HFF-Myc (cell line): ENCODE data around the gene FOXO3.

Experiments
- DNase-seq: peaks from one replicate; pipeline ENCODE4 v3.0.0-alpha.2; 2011; ENCODE audit warnings: low read depth; ENCODE audit errors: extremely low read depth
- H3K4me3 ChIP-seq: replicated peaks from 2 replicates; pipeline ENCODE4 v1.5.1; 2011; ENCODE audit warnings: low read depth, mild to moderate bottlenecking, control low read depth, low read length
- CTCF ChIP-seq: IDR thresholded peaks from 2 replicates; pipeline ENCODE4 v1.5.1; 2012; ENCODE audit warnings: mild to moderate bottlenecking, low read depth, low read length, control low read depth; ENCODE audit errors: missing control alignments

The FOXO3 gene

GRCh38 chr6:108561742-108562502 is 1.2 kb downstream of the FOXO3 start:
- peak overlapping the region; percentile 85 for H3K4me3 ChIP-seq
- no peak for DNase-seq
- no peak for TF ChIP-seq CTCF

- peak overlapping the region; percentile 85 for H3K4me3 ChIP-seq
- no peak for DNase-seq
These were observed 1.8 kb downstream of the FOXO3 start for GRCh38 chr6:108562503-108562993.

GRCh38 chr6:108563292-108563691 is 2.6 kb downstream of the FOXO3 start:
- no peak for DNase-seq
- TF ChIP-seq CTCF, result no peak
- peak overlapping the region; percentile 85 for H3K4me3 ChIP-seq

More at GRCh38 chr6:108562503-108562993, 1.8 kb downstream of the FOXO3 start:
- no peak for TF ChIP-seq CTCF

GRCh38 chr6:108564178-108564577 is 3.5 kb downstream of the FOXO3 start:
- H3K4me3 ChIP-seq, result peak overlapping the region; percentile 85; the same call in 1 of the 2 replicates
- DNase-seq, result no peak
- TF ChIP-seq CTCF, result no peak

- no peak for TF ChIP-seq CTCF
- H3K4me3 ChIP-seq, result peak overlapping the region; percentile 14
- no peak for DNase-seq
These were observed 4.5 kb downstream of the FOXO3 start for GRCh38 chr6:108565091-108565766.

GRCh38 chr6:108565893-108566292 is 5.2 kb downstream of the FOXO3 start:
- no peak overlapping the region for H3K4me3 ChIP-seq
- no peak for DNase-seq
- TF ChIP-seq CTCF, result no peak
